ENCODE data around the gene CDKL2. TPM values are rescaled to one million over a fixed set of nuclear protein-coding genes. Genes with fewer than 3 reads are reported as not detected.

Gene CDKL2
- total RNA-seq, 1 experiment from 2014 or later, result 1.5 TPM

DNA sequence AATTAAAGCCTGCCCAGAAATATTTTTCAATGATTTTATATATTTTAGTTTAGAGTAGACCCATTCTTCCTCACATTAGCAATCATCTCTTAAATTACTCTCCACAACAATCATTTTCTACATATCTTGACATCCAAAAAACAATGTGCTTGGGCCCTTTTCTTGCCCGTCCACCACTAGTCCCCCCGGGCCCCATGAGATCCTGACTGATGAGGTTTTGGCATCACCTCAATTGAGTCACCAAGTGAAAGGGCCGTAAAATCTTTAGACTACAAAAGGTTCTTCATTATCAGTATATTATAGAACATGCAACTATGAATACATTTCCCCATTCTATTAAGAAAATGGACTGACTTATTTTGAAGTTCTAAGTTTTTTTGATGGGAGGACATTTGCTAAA lies 4.0 kb upstream of the CDKL2 start:
- H3K4me1 Mint-ChIP-seq, result peaks cover 5 to 7% of the 10 kb centered on the region in 2 experiments
- H2BK5ac ChIP-seq (ENCODE audit: insufficient read length, low read length), result no peak overlapping the region
- H2BK120ac ChIP-seq (ENCODE audit: low read depth, low read length, poor library complexity, severe bottlenecking), result no peak overlapping the region

More for the DNA sequence above, 4.0 kb upstream of the CDKL2 start:
- H4K91ac ChIP-seq (ENCODE audit: insufficient read length, low read depth, low read length), result no peak overlapping the region
- Mint-ChIP-seq H3K4me3 (no peak overlapping the region), H3K27me3 (ENCODE audit: low read depth) (peaks cover 6% of the 10 kb centered on the region), H3K36me3 (ENCODE audit: insufficient read depth in 1 of 3, low read depth in 3 of 3) (no peaks in the 10 kb centered on the region), H3K9me3 (no peaks in the 10 kb centered on the region), H3K27ac (no peak overlapping the region)
- H3K23me2 ChIP-seq (ENCODE audit: insufficient read length, low read depth, low read length, poor library complexity, severe bottlenecking), result peaks cover 7% of the 10 kb centered on the region
- no peaks in the 10 kb centered on the region for H3K9me3 ChIP-seq (ENCODE audit: control insufficient read depth, low read depth, low read length)
- H2AFZ ChIP-seq (ENCODE audit: low read length), result no peak overlapping the region
- no peaks in the 10 kb centered on the region for H4K20me1 ChIP-seq (ENCODE audit: control insufficient read depth, insufficient read depth, insufficient read length)
- no peak for DNase-seq
- no peaks in the 10 kb centered on the region for H3K79me2 ChIP-seq (ENCODE audit: insufficient read depth, low read length)
- WGBS (ENCODE audit: extremely low coverage, insufficient read length, low lambda C conversion rate), result no CpG with 5 or more reads among the region's 3 CpGs
- no peak overlapping the region for H3K56ac ChIP-seq (ENCODE audit: insufficient read length, low read depth, low read length)
- H4K5ac ChIP-seq (ENCODE audit: insufficient read length, low read depth, low read length), result no peak overlapping the region
- no peak overlapping the region for H2BK20ac ChIP-seq (ENCODE audit: low read depth, low read length, poor library complexity, severe bottlenecking)
- H3K27ac ChIP-seq (ENCODE audit: insufficient read length, low read depth, low read length), result no peak overlapping the region
- no peak overlapping the region for H3K23ac ChIP-seq (ENCODE audit: insufficient read length, low read depth, low read length)
- H2AK5ac ChIP-seq (ENCODE audit: insufficient read length, low read length), result no peak overlapping the region
- no peak overlapping the region for H3K18ac ChIP-seq (ENCODE audit: insufficient read length, low read depth, low read length)
- no peak overlapping the region for H3K14ac ChIP-seq (ENCODE audit: insufficient read depth, low read length)
- H3K9ac ChIP-seq (ENCODE audit: extremely low read depth, insufficient read length, low read length), result no peak overlapping the region
- H2BK12ac ChIP-seq (ENCODE audit: insufficient read length, low read depth, low read length), result no peak overlapping the region
- H3K27me3 ChIP-seq (ENCODE audit: insufficient read depth, low read length), result no peaks in the 10 kb centered on the region
- H3K4me1 ChIP-seq (ENCODE audit: insufficient read depth, low read length), result peaks cover 2% of the 10 kb centered on the region; the same call in 1 of the 2 replicates
- H4K8ac ChIP-seq (replicated peaks; ENCODE audit: insufficient read length, low read depth, low read length), result no peak overlapping the region
- no peaks in the 10 kb centered on the region for H3K79me1 ChIP-seq (ENCODE audit: insufficient read depth, low read depth, low read length, poor library complexity, severe bottlenecking)
- H3K4me2 ChIP-seq (ENCODE audit: insufficient read depth, insufficient read length, low read length), result no peak overlapping the region
- H2BK15ac ChIP-seq (ENCODE audit: low read depth, low read length), result no peak overlapping the region
- no peak overlapping the region for H3K4ac ChIP-seq (ENCODE audit: low read depth, low read length)
- TF ChIP-seq, protein P1, sequence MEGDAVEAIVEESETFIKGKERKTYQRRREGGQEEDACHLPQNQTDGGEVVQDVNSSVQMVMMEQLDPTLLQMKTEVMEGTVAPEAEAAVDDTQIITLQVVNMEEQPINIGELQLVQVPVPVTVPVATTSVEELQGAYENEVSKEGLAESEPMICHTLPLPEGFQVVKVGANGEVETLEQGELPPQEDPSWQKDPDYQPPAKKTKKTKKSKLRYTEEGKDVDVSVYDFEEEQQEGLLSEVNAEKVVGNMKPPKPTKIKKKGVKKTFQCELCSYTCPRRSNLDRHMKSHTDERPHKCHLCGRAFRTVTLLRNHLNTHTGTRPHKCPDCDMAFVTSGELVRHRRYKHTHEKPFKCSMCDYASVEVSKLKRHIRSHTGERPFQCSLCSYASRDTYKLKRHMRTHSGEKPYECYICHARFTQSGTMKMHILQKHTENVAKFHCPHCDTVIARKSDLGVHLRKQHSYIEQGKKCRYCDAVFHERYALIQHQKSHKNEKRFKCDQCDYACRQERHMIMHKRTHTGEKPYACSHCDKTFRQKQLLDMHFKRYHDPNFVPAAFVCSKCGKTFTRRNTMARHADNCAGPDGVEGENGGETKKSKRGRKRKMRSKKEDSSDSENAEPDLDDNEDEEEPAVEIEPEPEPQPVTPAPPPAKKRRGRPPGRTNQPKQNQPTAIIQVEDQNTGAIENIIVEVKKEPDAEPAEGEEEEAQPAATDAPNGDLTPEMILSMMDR (conservative IDR thresholded peaks at IDR 0.05), result no peak
- no peak overlapping the region for H3T11ph ChIP-seq (ENCODE audit: low read length)

All from H9 (cell line).